DND-41 (cell line): Measurements from ENCODE around the gene GSTM3.

Experiments
- EZH2 ChIP-seq: IDR thresholded peaks from 3 replicates; pipeline ENCODE4 v1.6.1; 2012; ENCODE audit warnings: borderline replicate concordance, low read depth, mild to moderate bottlenecking, moderate library complexity, low read length, inconsistent platforms; ENCODE audit not compliant: severe bottlenecking
- TF ChIP-seq, protein P1 (sequence below): IDR thresholded peaks from 2 replicates; pipeline ENCODE4 v1.5.1; 2012; ENCODE audit warnings: borderline replicate concordance, low read length, moderate library complexity, mild to moderate bottlenecking; ENCODE audit not compliant: poor library complexity, severe bottlenecking; ENCODE audit errors: extremely low read depth

- TF ChIP-seq EZH2, result no peak
- TF ChIP-seq, protein P1, sequence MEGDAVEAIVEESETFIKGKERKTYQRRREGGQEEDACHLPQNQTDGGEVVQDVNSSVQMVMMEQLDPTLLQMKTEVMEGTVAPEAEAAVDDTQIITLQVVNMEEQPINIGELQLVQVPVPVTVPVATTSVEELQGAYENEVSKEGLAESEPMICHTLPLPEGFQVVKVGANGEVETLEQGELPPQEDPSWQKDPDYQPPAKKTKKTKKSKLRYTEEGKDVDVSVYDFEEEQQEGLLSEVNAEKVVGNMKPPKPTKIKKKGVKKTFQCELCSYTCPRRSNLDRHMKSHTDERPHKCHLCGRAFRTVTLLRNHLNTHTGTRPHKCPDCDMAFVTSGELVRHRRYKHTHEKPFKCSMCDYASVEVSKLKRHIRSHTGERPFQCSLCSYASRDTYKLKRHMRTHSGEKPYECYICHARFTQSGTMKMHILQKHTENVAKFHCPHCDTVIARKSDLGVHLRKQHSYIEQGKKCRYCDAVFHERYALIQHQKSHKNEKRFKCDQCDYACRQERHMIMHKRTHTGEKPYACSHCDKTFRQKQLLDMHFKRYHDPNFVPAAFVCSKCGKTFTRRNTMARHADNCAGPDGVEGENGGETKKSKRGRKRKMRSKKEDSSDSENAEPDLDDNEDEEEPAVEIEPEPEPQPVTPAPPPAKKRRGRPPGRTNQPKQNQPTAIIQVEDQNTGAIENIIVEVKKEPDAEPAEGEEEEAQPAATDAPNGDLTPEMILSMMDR, result no peak
Observed at GRCh38 chr1:109760581-109761226, 19.9 kb upstream of the GSTM3 start.
